IMR-90 (cell line): ENCODE results near the gene APOBR. TPM values are rescaled to one million over a fixed set of nuclear protein-coding genes. Genes with fewer than 3 reads are reported as not detected.

ENCODE experiments used
- ATAC-seq: fragments of 200-7000 bp; cut with Tn5 transposase; 2 replicates; pipeline ENCODE4 v1.9.1; 2020; ENCODE audit warnings: low read depth, mild to moderate bottlenecking, moderate library complexity
- BruUV-seq: library from RNA; stranded (reverse); fragments of 400-500 nt; replicated peaks from 2 replicates; lab custom pipeline; 2021; lab: Mats Ljungman, UMichigan
- CTCF ChIA-PET: fragments of 300-600 bp; formaldehyde crosslinking; extraction: SDS; loops from one replicate; lab custom pipeline; 2021; ENCODE audit warnings: antibody characterized with exemption; lab: Yijun Ruan, JAX
- POLR2A ChIA-PET: fragments of 300-600 bp; sonication (Branson Sonifier 250); formaldehyde crosslinking; loops from one replicate; lab custom pipeline; 2022; ENCODE audit warnings: antibody characterized with exemption; ENCODE audit not compliant: unreplicated experiment; lab: Charles Lee
- DNase-seq: peaks from one replicate; pipeline ENCODE4 v3.0.0; 2013
- H2AFZ ChIP-seq: replicated peaks from 2 replicates; pipeline ENCODE3; 2013; ENCODE audit warnings: low read length, mild to moderate bottlenecking; ENCODE audit not compliant: poor library complexity
- H2AK5ac ChIP-seq: 2 replicates; pipeline ENCODE4 v1.6.1; 2013; ENCODE audit warnings: low read depth, low read length, inconsistent platforms
- H2AK9ac ChIP-seq: replicated peaks from 2 replicates; pipeline ENCODE3; 2013; ENCODE audit warnings: mild to moderate bottlenecking, low read depth, low read length, moderate library complexity; ENCODE audit not compliant: poor library complexity
- H2BK120ac ChIP-seq: 2 replicates; pipeline ENCODE4 v1.6.1; 2013; ENCODE audit warnings: low read depth, low read length, inconsistent platforms
- H2BK15ac ChIP-seq: 3 replicates; pipeline ENCODE4 v1.6.1; 2013; ENCODE audit warnings: low read depth, low read length, inconsistent platforms
- H2BK20ac ChIP-seq: 2 replicates; pipeline ENCODE4 v1.6.1; 2013; ENCODE audit warnings: low read depth, mild to moderate bottlenecking, inconsistent platforms, low read length, moderate library complexity
- H2BK5ac ChIP-seq: 2 replicates; pipeline ENCODE4 v1.6.1; 2013; ENCODE audit warnings: mild to moderate bottlenecking, low read depth, low read length, inconsistent platforms; ENCODE audit not compliant: poor library complexity, severe bottlenecking
- H3K14ac ChIP-seq: replicated peaks from 2 replicates; pipeline ENCODE4 v1.6.1; 2013; ENCODE audit warnings: low read depth, low read length, inconsistent platforms
- H3K18ac ChIP-seq: 2 replicates; pipeline ENCODE4 v1.6.1; 2013; ENCODE audit warnings: low read depth, low read length, control low read depth
- H3K23ac ChIP-seq: 2 replicates; pipeline ENCODE4 v1.6.1; 2013; ENCODE audit warnings: low read depth, low read length, inconsistent platforms
- H3K27ac ChIP-seq: 2 replicates; pipeline ENCODE4 v1.5.1; 2013; ENCODE audit warnings: mild to moderate bottlenecking, control low read depth, low read length; ENCODE audit not compliant: insufficient read depth
- H3K27me3 ChIP-seq: 2 replicates; pipeline ENCODE4 v1.6.1; 2013; ENCODE audit warnings: low read length; ENCODE audit not compliant: control insufficient read depth, insufficient read depth
- H3K36me3 ChIP-seq: 2 replicates; pipeline ENCODE4 v1.6.1; 2013; ENCODE audit warnings: low read length, mixed read lengths; ENCODE audit not compliant: control insufficient read depth, insufficient read depth
- H3K4ac ChIP-seq: 2 replicates; pipeline ENCODE4 v1.6.1; 2013; ENCODE audit warnings: low read depth, low read length, inconsistent platforms
- H3K4me1 ChIP-seq: 2 replicates; pipeline ENCODE4 v1.6.1; 2013; ENCODE audit warnings: low read length, mixed read lengths; ENCODE audit not compliant: control insufficient read depth, insufficient read depth
- H3K4me2 ChIP-seq: 2 replicates; pipeline ENCODE4 v1.6.1; 2013; ENCODE audit warnings: low read depth, mild to moderate bottlenecking, control low read depth, low read length, moderate library complexity
- H3K4me3 ChIP-seq: 2 replicates; pipeline ENCODE4 v1.5.1; 2013; ENCODE audit warnings: low read depth, mild to moderate bottlenecking, control low read depth, low read length, moderate library complexity; ENCODE audit not compliant: insufficient read depth
- H3K56ac ChIP-seq: 2 replicates; pipeline ENCODE4 v1.6.1; 2013; ENCODE audit warnings: low read length, inconsistent platforms; ENCODE audit not compliant: insufficient read depth; ENCODE audit errors: extremely low read depth
- H3K79me1 ChIP-seq, 2 experiments: 2 replicates each; pipeline ENCODE4 v1.6.1; 2013; ENCODE audit warnings: low read length in 2 of 2, inconsistent platforms in 1 of 2, low read depth in 1 of 2
- H3K9ac ChIP-seq: 2 replicates; pipeline ENCODE4 v1.6.1; 2013; ENCODE audit warnings: low read depth, low read length, control low read depth
- H3K9me1 ChIP-seq: 2 replicates; pipeline ENCODE4 v1.6.1; 2013; ENCODE audit warnings: low read length, inconsistent platforms; ENCODE audit not compliant: insufficient read depth
- H3K9me3 ChIP-seq: 2 replicates; pipeline ENCODE4 v1.6.1; 2013; ENCODE audit warnings: low read length; ENCODE audit not compliant: control insufficient read depth, insufficient read depth
- H4K20me1 ChIP-seq: 2 replicates; pipeline ENCODE4 v1.6.1; 2013; ENCODE audit warnings: low read length, inconsistent platforms; ENCODE audit not compliant: insufficient read depth
- H4K5ac ChIP-seq: 2 replicates; pipeline ENCODE4 v1.6.1; 2013; ENCODE audit warnings: mild to moderate bottlenecking, low read depth, low read length, control low read depth
- H4K8ac ChIP-seq, 2 experiments: 2 replicates each; pipeline ENCODE4 v1.6.1; 2013; ENCODE audit warnings: low read depth in 2 of 2, low read length in 2 of 2, control low read depth in 1 of 2, inconsistent platforms in 1 of 2
- H4K91ac ChIP-seq: 2 replicates; pipeline ENCODE4 v1.6.1; 2013; ENCODE audit warnings: low read depth, low read length, inconsistent platforms; ENCODE audit not compliant: insufficient read depth
- CEBPB ChIP-seq: IDR thresholded peaks from 2 replicates; pipeline ENCODE4 v1.6.1; 2012; ENCODE audit warnings: low read depth, low read length, improper control_type of control experiment
- CTCF ChIP-seq: conservative IDR thresholded peaks from 2 replicates; pipeline ENCODE4 v1.5.1; 2012; ENCODE audit warnings: mild to moderate bottlenecking, low read depth, low read length, improper control_type of control experiment
- RAD21 ChIP-seq: IDR thresholded peaks from 2 replicates; pipeline ENCODE4 v1.6.1; 2012; ENCODE audit warnings: low read length, improper control_type of control experiment
- SMC3 ChIP-seq: fragments of 150-350 bp; IDR thresholded peaks from 2 replicates; pipeline ENCODE4 v1.6.1; 2016; ENCODE audit warnings: low read depth, mild to moderate bottlenecking, antibody characterized with exemption, low read length, moderate library complexity
- USF2 ChIP-seq: fragments of 150-350 bp; IDR thresholded peaks from 2 replicates; pipeline ENCODE4 v1.6.1; 2017; ENCODE audit warnings: mild to moderate bottlenecking, antibody characterized with exemption, low read length, low read depth
- WGBS, 2 experiments: methylation state at CpG; one replicate each; pipeline versions ENCODE4 v1.1.5 to v1.1.7; 2013; ENCODE audit warnings: missing lambda C conversion rate in 2 of 2; ENCODE audit not compliant: insufficient read length in 1 of 2; ENCODE audit errors: extremely low coverage in 2 of 2; 5-methylcytosine and 5-hydroxymethylcytosine counted together
- dilution Hi-C: fragments of 300-500 bp; cut with HindIII; formaldehyde crosslinking; loops from one replicate; pipeline ENCODE4 v1.14.3; 2018; ENCODE audit warnings: low sequenced_read_pairs; ENCODE audit not compliant: unreplicated experiment
- in situ Hi-C: fragments of 300-500 bp; cut with MboI; formaldehyde crosslinking; loops from 3 replicates; pipeline ENCODE4 v1.14.3; 2019; ENCODE audit warnings: low sequenced_read_pairs, inconsistent platforms, mixed read lengths
- intact Hi-C: fragments of 100-400 bp; cut with micrococcal nuclease; formaldehyde crosslinking; loops from 2 replicates; pipeline ENCODE4 v1.10.0; 2022
- polyA plus RNA-seq, 3 experiments: library from polyadenylated mRNA; depleted of rRNA; stranded (reverse); fragments of >200 nt; gene quantifications; 2 replicates each; pipeline ENCODE4 v1.2.3, GENCODE V29; 2012; ENCODE audit warnings: low replicate concordance in 1 of 3
- total RNA-seq: library from RNA; depleted of rRNA; stranded (reverse); fragments of >200 nt; gene quantifications from 2 replicates; pipeline ENCODE4 v1.2.3, GENCODE V29; 2012

Gene APOBR
- total and polyA plus RNA-seq, 2 of the 4 experiments (the other 2 are of a cell fraction) = not detected

GRCh38 chr16:28537964-28538732 lies 43.7 kb downstream of the APOBR start:
- H3K56ac ChIP-seq = peak overlapping the region; percentile 93; the same call in 1 of the 2 replicates
- H2AK9ac ChIP-seq = peak overlapping the region; percentile 81
- H3K4ac ChIP-seq = peak overlapping the region; percentile 97
- peak overlapping the region; percentile 79; the same call in 2 of the 3 replicates for H2BK15ac ChIP-seq
- intact Hi-C loops (loop anchor here (5.0 kb wide), 2 partner anchors 46 to 79 kb away; partner anchors contain the start of genes APOBR and CLN3), dilution Hi-C loops (no loop called here), in situ Hi-C loops (no loop called here)
- H2BK120ac ChIP-seq = peak overlapping the region; percentile 79
- peaks cover 28% of the 10 kb centered on the region for H3K36me3 ChIP-seq
- H3K27me3 ChIP-seq = no peaks in the 10 kb centered on the region
- DNase-seq (no peak), ATAC-seq (no peak)
- H3K79me1 ChIP-seq = peaks cover 17 to 26% of the 10 kb centered on the region in 2 experiments
- POLR2A ChIA-PET = interaction anchor here (0.8 to 1.0 kb wide), 2 partner anchors 17 to 45 kb away, joined by 3 to 7 read pairs; no protein-coding TSS in a partner anchor
- peak overlapping the region; percentile 95 for H2AFZ ChIP-seq
- H2BK20ac ChIP-seq = peak overlapping the region; percentile 27; the same call in 1 of the 2 replicates
- H3K23ac ChIP-seq = peak overlapping the region; percentile 77
- H2AK5ac ChIP-seq = peak overlapping the region; percentile 79
- H3K9me1 ChIP-seq = peaks cover 12% of the 10 kb centered on the region; the same call in 1 of the 2 replicates
- H4K91ac ChIP-seq = peak overlapping the region; percentile 95
- H3K4me2 ChIP-seq = peak overlapping the region; percentile 80
- H3K4me3 ChIP-seq = peak overlapping the region; percentile 49
- CTCF ChIA-PET = interaction anchor here (0.7 kb wide), 1 partner anchor 16 kb away, joined by 3 read pairs; the partner anchor contains the start of gene SGF29
- H3K9me3 ChIP-seq = no peaks in the 10 kb centered on the region
- H4K20me1 ChIP-seq = no peaks in the 10 kb centered on the region; the same call in 1 of the 2 replicates
- peak overlapping the region; percentile 98 for H3K14ac ChIP-seq
- peak overlapping the region; percentile 83 for H3K18ac ChIP-seq
- peak overlapping the region; percentile 97 for H3K9ac ChIP-seq
- peak overlapping the region; percentile 95 for H3K27ac ChIP-seq
- peaks cover 9% of the 10 kb centered on the region for H3K4me1 ChIP-seq
- 100% methylated on average over 1 of the region's 13 CpGs; no CpG with 5 or more reads in 1 of the 2 experiments for WGBS, 2 experiments
- peak overlapping the region; percentile 53 for H2BK5ac ChIP-seq
- peak overlapping the region; percentile 95 for H4K5ac ChIP-seq
- TSS peak; percentile 88 for BruUV-seq
- TF ChIP-seq RAD21 (no peak), CTCF (no peak), USF2 (no peak), CEBPB (no peak), SMC3 (no peak)
- H4K8ac ChIP-seq = peak overlapping the region; percentile 93 to 96
